ENCODE results near the gene PIEZO1. TPM values are rescaled to one million over a fixed set of nuclear protein-coding genes. Genes with fewer than 3 reads are reported as not detected.

PIEZO1 gene
- total RNA-seq, 1 experiment from 2014 or later: 71.1 TPM

DNA sequence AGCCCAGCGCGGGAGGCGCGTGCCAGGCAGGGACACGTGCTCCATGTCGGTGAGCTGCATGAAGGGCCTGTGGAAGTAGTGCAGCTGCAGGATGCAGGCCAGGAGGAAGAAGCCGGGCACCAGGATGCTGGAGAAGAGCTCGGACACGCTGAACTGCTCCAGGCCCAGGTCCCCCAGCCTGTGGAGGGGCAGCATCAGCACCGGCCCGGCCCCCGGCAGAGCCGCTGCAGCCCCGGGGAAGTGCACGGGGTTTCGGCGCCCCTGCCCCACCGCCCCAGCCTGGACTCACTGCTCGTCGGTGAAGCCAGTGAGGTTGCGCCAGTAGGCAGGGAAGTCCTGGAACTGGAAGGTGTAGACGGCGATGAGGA, 50.7 kb downstream of the PIEZO1 start:
- no peak overlapping the region for H2BK120ac ChIP-seq (ENCODE audit: low read depth, low read length, poor library complexity, severe bottlenecking)
- H3K27me3 ChIP-seq (ENCODE audit: insufficient read depth, low read length): no peaks in the 10 kb centered on the region
- H3K18ac ChIP-seq (ENCODE audit: insufficient read length, low read depth, low read length): no peak overlapping the region
- no CpG with 5 or more reads among the region's 23 CpGs for WGBS (ENCODE audit: extremely low coverage, insufficient read length, low lambda C conversion rate)
- H3K79me2 ChIP-seq (ENCODE audit: insufficient read depth, low read length): no peaks in the 10 kb centered on the region
- H3K4me1 ChIP-seq (ENCODE audit: insufficient read depth, low read length): no peaks in the 10 kb centered on the region
- Mint-ChIP-seq H3K27me3 (ENCODE audit: low read depth) (no peaks in the 10 kb centered on the region; the same call in 1 of the 2 replicates), H3K27ac (no peak overlapping the region), H3K4me3 (no peak overlapping the region), H3K9me3 (no peaks in the 10 kb centered on the region), H3K36me3 (ENCODE audit: insufficient read depth in 1 of 3, low read depth in 3 of 3) (peaks cover 3 to 14% (median 8%) of the 10 kb centered on the region in 3 experiments; a peak in 6 of 7 replicates), H3K4me1 (0 out of 4 replicates have a peak, but pooled peaks cover 0 to 3% of the 10 kb centered on the region in 2 experiments)
- no peak overlapping the region for H3K56ac ChIP-seq (ENCODE audit: insufficient read length, low read depth, low read length)
- no peak overlapping the region for H2AK5ac ChIP-seq (ENCODE audit: insufficient read length, low read length)
- H2BK12ac ChIP-seq (ENCODE audit: insufficient read length, low read depth, low read length): no peak overlapping the region
- no peak overlapping the region for H4K8ac ChIP-seq (replicated peaks; ENCODE audit: insufficient read length, low read depth, low read length)
- H2BK15ac ChIP-seq (ENCODE audit: low read depth, low read length): no peak overlapping the region
- TF ChIP-seq CTCF (conservative IDR thresholded peaks at IDR 0.05): no peak
- no peak overlapping the region for H3K27ac ChIP-seq (ENCODE audit: insufficient read length, low read depth, low read length)
- no peaks in the 10 kb centered on the region for H3K9me3 ChIP-seq (ENCODE audit: control insufficient read depth, low read depth, low read length)
- H3K4ac ChIP-seq (ENCODE audit: low read depth, low read length): no peak overlapping the region
- H4K20me1 ChIP-seq (ENCODE audit: control insufficient read depth, insufficient read depth, insufficient read length): no peaks in the 10 kb centered on the region
- no peak overlapping the region for H3K4me2 ChIP-seq (ENCODE audit: insufficient read depth, insufficient read length, low read length)
- no peak overlapping the region for H2AFZ ChIP-seq (ENCODE audit: low read length)
- H2BK5ac ChIP-seq (ENCODE audit: insufficient read length, low read length): no peak overlapping the region
- H4K91ac ChIP-seq (ENCODE audit: insufficient read length, low read depth, low read length): no peak overlapping the region
- DNase-seq: no peak
- no peak overlapping the region for H3K14ac ChIP-seq (ENCODE audit: insufficient read depth, low read length)
- H3T11ph ChIP-seq (ENCODE audit: low read length): no peak overlapping the region
- H4K5ac ChIP-seq (ENCODE audit: insufficient read length, low read depth, low read length): no peak overlapping the region
- H3K23ac ChIP-seq (ENCODE audit: insufficient read length, low read depth, low read length): no peak overlapping the region
- H3K9ac ChIP-seq (ENCODE audit: extremely low read depth, insufficient read length, low read length): no peak overlapping the region
- H3K23me2 ChIP-seq (ENCODE audit: insufficient read length, low read depth, low read length, poor library complexity, severe bottlenecking): no peaks in the 10 kb centered on the region
- no peaks in the 10 kb centered on the region for H3K79me1 ChIP-seq (ENCODE audit: insufficient read depth, low read depth, low read length, poor library complexity, severe bottlenecking)
- H2BK20ac ChIP-seq (ENCODE audit: low read depth, low read length, poor library complexity, severe bottlenecking): no peak overlapping the region
